GM18951 (cell line): ENCODE measurements around the gene SNAI1.

Experiments
- POLR2A ChIP-seq: IDR thresholded peaks from 4 replicates; pipeline ENCODE4 v1.6.1; 2011; ENCODE audit warnings: mild to moderate bottlenecking; ENCODE audit not compliant: insufficient read length, insufficient read depth; ENCODE audit errors: extremely low read depth
- in situ Hi-C: fragments of 300-500 bp; cut with MboI; formaldehyde crosslinking; loops from one replicate; pipeline ENCODE4 v1.12.0; 2022; ENCODE audit warnings: low sequenced_read_pairs, mixed read lengths, inconsistent platforms; ENCODE audit not compliant: unreplicated experiment

Gene SNAI1

DNA sequence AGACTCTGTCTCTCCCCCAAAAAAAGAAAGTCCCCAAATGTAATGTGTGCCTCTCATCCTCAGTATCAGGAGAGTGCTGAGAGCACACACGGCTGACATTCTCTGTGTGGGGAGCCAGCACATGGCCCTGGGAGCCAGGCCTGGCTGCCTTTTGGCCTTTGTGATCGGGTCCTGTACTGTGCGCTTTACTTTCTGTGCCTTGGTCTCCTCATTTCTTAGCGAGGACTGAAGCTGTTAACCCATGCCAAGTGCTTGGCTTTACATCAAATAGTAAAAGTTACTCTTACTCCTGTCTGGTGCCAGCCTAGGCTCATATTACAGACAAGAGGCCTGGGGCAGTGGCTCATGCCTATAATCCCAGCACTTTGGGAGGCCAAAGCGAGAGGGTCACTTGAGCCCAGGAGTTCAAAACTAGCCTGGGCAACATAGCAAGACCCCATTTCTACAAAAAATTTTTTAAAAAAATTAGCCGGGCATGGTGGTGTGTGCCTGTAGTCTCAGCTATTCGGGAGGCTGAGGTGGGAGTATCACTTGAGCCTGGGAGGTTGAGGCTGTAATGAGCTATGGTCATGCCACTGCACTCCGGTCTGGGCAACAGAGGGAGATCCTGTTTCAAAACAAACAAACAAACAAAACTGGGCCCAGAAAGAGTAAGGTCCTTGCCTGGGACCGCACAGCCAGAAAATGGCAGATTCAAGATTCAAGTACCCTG is 50.3 kb downstream of the SNAI1 start:
- in situ Hi-C loops = no loop called here
- no peak for TF ChIP-seq POLR2A

DNA sequence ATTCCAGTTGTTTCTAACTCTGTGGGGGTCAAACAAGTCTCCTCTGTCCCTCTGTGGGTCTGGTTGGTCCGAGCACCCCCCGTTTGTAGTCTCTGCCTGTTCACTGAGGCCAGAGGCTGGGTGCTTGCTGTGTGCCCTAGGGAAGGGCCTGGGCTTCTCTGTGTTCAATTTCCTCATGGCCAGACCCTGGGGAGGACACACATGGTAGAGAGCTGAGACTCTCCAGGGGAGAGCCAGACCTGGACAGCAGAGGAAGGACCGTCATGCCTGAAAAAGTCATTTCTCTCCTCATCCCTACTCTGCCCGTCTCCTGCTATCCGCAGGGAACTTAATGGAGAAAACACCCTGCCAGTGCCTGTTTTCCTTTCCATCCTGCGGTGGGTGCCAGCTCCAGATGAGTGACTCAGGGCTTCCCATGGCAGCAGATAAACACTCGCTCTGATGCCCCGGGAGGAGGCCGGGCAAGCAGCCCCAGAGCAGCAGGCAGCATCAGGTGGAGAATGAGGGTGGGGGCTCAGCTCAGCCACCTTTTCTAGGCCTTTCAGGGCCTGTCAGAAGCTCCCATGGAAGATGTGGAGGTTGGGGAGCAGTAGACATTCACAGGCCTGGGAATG is 51.9 kb downstream of the SNAI1 start:
- no peak for TF ChIP-seq POLR2A
- in situ Hi-C loops = no loop called here

DNA sequence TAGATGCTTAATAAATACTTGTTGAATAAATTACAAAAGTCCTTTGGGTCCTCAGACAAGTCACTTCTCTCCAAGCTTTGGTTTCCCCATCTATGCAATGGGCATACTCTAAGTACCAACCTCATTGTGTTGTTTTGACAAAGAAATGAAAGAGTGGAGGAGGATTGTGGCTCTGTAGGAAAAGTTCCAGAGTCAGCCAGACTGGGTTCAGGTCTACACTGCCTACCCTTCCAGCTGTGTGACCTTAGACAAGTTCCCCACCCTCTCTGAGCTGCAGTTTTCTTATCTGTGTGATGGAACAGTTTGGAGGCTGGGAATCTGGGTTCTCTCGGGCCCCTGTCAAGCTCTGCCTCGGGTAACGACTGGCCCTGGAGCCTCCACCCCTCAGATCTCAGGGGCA is 53.9 kb downstream of the SNAI1 start:
- in situ Hi-C loops = no loop called here
- no peak for TF ChIP-seq POLR2A

DNA sequence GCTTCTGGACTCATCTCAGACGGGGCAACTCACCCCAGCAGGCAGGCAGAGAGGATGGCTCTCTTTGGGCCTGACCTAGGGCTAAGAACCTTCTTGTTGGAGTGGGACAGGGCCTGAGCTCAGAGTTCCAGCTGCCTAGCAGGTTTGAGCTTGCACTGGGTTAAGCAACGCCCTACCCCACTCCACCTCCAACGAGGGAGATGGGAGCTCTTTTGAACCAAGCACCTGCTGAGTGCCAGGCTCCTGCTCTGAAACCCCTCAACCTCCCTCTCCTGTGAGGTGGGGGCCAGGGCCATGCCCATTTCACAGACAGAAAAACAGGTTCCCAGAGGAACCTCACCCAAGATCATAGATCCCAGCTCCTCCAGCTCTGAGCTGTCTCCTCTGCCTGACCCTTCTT is 54.3 kb downstream of the SNAI1 start:
- no peak for TF ChIP-seq POLR2A
- in situ Hi-C loops = no loop called here

DNA sequence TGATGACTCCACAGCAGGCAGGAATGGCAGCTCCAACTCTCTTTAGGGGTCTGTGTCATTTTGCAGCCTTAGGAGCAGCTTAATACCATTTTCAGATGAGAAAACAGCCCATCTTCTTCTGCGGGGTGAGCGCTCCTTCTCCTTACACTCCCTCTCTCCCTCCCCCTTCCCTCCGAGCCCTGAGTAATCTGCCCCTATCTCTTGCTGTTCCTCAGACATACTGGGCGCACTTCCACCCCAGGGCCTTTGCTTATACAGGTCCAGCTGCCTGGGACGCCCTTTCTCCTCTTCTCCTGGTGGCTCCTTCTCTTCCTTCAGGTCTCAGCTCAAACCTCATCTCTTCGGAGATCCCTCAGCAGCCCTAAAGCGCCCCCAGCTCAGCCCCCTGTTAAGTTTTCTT is 54.8 kb downstream of the SNAI1 start:
- in situ Hi-C loops = no loop called here
- TF ChIP-seq POLR2A = no peak

DNA sequence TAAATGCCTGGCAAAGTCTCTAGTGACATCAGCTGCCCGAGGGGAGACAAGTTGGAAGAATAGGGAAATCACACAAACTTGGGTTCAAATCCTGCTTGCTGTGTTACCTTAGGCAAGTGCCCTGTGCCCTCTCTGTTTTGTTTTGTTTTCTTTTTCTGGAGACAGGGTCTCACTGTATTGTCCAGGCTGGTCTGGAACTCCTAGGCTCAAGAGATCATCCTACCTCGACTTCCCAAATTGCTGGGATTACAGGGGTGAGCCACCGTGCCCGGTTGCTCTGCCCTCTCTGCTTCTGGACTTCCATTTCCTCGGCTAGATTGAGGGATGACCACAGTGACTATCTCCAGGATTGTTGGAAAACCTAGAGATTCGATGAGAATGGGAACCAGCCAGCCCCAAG is 55.4 kb downstream of the SNAI1 start:
- in situ Hi-C loops = no loop called here
- no peak for TF ChIP-seq POLR2A
